ENCODE data around the gene CLSTN2.

- TF ChIP-seq BHLHE40 (IDR thresholded peaks at IDR 0.05; ENCODE audit: borderline replicate concordance) (no peak), FOXK2 (IDR thresholded peaks at IDR 0.05) (no peak)
Observed at GRCh38 chr3:140347151-140347550, 412.2 kb downstream of the CLSTN2 start.

Measured in HEK293T (cell line).